Stimulated activated CD8-positive, alpha-beta memory T cell treated with anti-CD3 and anti-CD28 coated beads, Interleukin-12 subunit alpha, Interleukin-12 subunit beta, amount 100 ng/mL, for 24 hours (primary cell): ENCODE results near the gene BCL3.
"Not testable (repeated sequence)": the region's sequence is repeated elsewhere in the genome, so short reads cannot be mapped to it uniquely, and the experiment has no call there.

Experiments
- DNase-seq: peaks from one replicate; pipeline ENCODE4 v3.0.0-alpha.2; 2020; ENCODE audit errors: extremely low read depth

Gene BCL3

DNA sequence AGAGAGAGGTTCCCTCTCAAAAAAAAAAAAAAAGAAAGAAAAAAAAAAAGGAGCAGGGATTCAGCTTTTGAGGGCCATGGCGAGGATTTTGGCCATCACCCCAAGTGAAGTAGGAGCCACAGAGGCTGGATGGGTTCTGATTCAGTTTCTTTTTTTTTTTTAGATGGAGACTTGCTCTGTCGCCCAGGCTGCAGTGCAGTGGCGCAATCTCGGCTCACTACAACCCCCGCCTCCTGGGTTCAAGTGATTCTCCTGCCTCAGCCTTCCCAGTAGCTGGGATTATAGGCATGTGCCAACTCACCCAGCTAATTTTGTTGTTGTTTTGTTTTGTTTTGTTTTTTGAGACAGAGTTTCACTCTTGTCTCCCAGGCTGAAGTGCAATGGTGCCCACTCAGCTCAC lies 27.1 kb upstream of the BCL3 start:
- DNase-seq = not testable (repeated sequence)

DNA sequence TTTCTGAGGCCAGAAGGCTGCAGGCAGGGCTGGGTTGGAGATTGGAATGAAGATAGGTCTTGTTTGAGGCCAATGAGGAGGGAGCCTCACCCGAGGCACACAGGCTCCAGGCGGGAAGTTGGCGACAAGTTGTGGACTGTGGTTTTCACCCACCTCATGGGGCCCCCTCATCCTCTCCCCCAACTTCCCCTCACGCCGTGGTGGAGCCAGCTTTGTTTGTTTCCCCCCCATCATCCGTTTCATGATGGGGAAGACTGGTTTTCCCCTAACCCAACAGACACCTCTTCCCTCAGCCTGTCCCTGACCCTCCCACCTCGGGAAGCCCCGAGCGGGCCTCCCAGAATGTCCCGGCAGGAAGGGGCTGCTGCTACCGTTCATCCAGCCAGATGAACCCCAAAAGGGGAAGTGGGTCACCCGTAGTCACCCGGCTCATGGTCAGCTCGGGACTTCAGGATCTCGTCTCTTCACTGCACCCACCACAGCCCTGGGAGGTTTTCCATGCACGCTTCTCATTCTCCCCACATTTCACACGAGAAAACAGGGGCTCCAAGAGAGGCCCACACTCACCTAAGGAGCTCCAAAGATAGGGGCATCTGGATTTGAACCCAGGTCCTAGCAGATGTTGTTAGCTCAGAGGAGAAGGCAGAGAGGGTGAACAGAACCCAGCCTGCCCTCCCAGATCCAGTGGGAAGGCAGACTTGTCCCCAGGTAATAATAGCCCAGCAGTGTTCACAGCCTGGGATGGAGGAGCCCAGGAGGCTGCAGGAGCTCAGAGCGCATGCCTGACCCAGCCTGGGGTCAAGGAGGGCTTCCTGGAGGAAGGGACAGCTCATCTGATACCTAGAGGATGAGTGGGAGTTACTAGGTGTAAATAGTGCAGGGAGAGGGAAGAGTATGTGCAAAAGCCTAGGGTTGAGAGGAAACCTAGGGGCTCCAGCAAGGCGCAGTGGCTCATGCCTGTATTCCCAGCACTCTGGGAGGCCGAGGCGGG lies 26.1 kb upstream of the BCL3 start:
- DNase-seq = no peak

DNA sequence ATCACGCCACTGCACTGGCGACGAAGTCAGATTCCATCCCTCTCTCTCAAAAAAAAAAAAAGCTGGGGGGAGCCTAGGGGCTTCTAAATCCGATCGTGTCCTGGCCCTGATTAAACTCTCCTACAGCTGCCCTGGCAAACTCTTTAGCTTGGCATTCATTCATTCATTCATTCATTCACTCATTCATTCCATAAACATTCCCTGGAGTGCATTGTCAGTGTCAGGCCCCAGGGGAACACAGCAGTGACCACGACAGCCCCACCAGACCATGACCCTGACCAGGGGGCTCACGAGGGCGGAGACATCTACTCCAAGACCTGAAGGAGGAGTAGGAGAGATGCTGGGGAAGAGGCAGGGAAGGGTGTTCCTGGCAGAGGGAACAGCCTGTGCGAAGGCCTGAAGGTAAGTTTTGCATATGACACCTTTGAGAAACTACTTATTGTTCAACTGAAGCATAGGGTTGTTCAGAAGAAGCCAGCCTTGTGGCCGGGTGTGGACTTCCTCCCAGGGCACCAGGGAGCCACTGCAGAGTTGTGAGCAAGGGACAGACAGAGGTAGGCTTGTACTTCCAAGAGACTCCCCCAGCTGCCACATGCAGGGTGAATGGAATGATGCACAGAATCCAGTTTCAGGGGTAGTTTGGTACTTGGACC lies 25.1 kb upstream of the BCL3 start:
- no peak for DNase-seq

DNA sequence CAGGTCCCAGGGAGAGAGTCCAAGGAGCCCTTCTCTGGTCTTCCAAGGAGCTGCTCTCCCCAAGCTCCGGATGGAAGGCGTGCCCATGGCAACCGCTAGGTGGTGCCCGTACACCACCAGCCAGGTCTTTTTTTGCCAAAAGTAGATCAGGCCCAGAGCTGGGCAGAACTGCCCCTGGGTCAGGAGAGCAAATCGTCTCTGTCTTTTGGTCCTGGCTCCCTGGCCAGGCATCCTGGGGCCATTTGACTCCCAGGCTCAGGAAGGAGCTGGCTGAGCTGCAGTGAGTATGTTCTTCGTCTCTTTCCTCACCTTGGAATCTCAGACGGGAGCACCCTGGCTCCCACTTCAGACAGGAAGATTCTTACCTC lies 24.6 kb upstream of the BCL3 start:
- no peak for DNase-seq

DNA sequence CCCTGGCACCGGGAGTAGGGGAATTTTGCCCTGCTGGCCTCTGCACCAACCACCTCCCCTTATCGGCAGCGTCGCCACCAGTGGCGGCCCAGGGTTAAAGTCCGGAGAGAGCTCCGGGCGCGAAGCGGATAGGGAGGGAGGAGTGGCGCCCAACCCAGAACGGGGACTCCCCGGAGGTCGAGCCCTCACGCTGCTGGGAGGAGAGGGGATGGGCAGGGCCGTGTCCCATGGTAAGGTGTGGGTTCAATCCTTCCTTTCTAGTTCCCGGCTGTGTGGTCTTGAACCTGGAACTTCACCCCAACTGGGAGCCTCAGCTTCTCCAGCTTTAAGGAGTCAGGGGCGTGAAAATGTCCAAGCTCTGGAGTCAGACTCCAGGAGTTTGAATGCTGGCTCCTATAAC lies 23.3 kb upstream of the BCL3 start:
- no peak for DNase-seq

DNA sequence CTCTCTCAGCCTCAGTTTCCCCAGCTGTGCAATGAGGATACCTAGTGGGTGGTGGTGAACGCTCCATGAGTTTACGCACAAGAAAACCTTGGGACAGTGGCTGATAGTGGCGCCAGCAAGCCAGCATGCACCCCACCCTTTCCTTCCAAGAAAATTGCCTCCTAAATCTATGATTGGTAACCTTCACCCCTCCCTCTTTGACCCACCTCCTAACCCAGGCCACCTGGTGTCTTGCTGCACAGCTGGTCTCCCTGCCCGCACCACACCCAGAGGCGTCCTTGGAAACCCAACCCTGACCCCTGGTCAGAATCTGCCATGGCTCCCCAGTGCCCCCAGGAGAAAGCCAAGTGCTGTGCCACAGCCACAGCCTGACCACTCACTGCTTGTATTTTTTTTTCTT lies 22.8 kb upstream of the BCL3 start:
- DNase-seq = no peak

DNA sequence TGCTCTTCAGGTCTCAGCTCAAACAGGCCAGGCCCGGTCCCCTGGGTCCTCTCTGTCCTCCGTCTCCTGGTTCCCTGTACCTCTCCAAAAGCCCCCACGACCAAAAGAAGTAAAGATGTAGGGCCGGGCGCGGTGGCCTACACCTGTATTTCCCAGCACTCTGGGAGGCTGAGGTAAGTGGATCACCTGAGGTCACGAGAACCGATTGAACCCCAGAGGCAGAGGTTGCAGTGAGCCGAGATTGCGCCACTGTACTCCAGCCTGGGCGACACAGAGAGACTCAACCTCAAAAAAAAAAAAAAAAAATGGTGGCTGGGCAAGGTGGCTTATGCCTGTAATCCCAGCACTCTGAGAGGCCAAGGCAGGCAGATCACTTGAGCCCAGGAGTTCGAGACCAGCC lies 22.0 kb upstream of the BCL3 start:
- no peak for DNase-seq

DNA sequence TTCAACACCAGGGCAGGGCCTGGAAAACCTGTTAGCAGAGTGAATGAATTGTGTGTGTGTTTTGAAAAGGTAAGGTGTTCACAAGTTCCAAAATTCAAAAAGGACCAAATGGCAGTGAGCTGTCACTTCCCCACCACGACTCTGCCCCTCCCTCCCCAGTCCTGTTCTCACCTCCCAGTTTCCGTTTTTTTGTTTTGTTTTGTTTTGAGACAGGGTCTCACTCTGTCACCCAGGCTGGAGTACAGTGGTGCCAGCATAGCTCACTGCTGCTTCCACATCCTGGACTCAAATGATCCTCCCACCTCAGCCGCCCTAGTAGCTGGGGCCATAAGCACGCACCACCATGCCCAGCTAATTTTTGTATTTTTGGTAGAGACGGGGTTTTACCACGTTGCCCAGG lies 20.3 kb upstream of the BCL3 start:
- no peak for DNase-seq

DNA sequence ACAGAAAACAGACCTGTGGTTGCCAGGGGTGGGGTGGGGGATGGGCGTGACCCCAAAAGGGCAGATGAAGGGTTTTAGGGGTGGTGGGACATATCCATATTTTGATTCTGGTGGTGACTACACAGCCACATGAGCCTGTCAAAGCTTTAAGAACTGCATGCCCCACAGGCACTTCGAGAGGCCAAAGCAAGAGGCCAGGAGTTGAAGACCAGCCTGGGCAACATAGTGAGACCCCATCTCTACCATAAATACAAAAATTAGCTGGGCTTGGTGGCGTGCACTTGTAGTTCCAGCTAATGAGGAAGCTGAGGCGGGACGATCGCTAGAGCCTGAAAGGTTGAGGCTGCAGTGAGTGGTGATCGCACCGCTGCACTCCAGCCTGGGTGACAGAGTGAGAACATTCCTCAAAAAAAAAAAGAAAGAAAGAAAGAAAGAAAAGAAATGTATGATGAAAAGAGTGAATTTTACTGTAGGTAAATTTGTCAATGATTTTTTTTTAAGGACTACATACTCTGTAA lies 18.9 kb upstream of the BCL3 start:
- no peak for DNase-seq

DNA sequence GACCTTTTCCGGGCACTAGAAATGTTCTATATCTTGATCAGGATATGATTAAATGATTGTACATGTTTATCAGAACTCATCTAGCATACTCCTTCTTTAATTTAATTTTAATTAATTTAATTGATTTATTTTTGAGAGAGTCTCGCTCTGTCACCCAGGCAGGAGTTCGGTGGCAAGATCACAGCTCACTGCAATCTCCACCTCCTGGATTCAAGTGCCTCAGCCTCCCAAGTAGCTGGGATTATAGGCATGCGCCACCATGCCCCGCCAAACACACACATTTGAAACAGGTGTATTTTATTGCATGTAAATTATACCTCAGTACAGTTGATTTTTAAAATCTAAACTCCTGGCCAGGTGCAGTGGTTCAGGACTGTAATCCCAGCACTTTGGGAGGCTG lies 17.4 kb upstream of the BCL3 start:
- no peak for DNase-seq

DNA sequence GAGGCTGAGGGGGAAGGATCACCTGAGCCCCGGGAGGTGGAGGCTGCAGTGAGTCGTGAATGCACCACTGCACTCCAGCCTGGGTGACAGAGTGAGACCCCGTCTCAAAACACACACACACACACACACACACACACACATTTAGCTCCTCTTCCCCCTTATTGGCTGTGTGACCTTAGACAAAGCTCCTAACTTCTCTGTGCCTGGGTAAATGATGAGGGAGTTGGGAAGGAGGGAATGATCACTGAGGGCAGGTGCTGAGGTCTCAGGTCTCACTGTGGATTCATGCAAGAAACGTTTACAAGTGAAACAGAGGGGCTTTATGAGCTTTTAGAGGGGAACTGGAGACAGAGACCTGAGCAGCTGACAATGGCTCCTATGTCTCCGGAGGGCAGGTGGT lies 16.9 kb upstream of the BCL3 start:
- no peak for DNase-seq

DNA sequence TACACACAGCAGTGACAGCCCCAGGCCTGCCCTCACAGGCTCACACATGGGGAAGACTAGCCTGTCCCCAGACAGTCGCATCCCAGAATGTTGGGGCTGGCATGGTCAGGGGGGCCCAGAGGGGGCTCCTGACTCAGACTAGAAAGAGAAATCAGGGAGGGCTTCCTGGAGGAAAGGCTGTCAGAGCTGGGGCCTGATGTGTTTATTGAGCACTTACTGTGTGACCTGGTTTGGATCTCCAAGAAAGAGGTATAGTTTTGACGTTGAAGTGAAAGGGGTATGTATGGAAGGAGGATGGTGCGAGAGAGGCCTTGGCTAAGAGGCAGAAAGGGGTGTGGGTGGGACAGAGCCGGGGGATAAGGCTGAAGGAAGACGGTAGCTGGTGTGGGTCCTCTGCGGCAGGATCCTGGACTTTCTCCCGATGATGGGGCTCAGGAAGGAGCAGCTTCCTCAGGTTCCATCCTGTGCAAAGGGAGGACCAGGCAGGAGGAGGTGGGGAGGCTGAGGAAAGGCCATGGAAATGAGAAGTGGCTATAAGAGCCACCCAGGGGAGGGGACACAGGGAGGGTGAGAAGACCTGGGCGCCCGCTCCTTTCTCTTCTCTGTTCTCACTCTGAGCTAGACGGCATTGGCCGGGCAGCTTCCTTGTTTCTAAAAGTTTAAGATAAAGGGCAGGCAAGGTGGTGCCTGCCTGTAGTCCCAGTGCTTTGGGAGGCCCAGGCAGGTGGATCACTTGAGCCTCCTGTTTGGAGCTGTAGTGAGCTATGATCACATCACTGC lies 16.1 kb upstream of the BCL3 start:
- no peak for DNase-seq

DNA sequence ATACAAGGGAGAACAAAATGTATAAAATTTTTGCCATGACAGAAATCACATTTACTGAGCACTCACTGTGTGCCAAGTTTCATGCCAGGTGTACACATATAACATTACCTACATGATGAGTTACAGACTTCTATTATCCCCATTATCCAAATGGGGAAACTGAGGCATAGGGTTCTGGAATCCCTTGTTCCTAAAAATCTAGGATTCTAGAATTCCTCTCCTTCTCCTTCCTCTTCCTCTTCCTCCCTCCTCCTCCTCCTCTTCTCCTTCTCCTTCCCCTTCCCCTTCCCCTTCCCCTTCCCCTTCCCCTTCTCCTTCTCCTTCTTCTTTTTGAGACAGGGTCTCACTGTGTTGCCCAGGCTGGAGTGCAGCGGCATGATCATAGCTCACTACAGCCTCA lies 14.2 kb upstream of the BCL3 start:
- no peak for DNase-seq

DNA sequence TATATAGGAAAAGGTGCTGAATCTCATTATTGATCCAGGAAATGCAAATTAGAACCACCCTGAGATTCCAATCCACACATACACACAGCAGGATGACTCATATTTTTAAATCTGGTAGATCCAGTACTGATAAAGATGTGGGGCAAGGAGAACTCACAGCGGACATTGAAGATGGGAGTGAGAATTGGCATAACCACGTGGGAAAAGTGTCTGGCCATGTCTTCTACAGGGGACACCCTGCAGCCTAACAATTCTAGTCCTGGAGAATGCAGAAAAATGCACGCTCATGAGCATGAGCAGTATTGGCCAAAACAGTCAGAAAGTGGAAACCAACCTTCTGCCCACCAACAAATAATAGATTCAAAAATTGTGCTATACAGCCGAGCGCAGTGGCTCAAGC lies 13.5 kb upstream of the BCL3 start:
- DNase-seq = no peak

DNA sequence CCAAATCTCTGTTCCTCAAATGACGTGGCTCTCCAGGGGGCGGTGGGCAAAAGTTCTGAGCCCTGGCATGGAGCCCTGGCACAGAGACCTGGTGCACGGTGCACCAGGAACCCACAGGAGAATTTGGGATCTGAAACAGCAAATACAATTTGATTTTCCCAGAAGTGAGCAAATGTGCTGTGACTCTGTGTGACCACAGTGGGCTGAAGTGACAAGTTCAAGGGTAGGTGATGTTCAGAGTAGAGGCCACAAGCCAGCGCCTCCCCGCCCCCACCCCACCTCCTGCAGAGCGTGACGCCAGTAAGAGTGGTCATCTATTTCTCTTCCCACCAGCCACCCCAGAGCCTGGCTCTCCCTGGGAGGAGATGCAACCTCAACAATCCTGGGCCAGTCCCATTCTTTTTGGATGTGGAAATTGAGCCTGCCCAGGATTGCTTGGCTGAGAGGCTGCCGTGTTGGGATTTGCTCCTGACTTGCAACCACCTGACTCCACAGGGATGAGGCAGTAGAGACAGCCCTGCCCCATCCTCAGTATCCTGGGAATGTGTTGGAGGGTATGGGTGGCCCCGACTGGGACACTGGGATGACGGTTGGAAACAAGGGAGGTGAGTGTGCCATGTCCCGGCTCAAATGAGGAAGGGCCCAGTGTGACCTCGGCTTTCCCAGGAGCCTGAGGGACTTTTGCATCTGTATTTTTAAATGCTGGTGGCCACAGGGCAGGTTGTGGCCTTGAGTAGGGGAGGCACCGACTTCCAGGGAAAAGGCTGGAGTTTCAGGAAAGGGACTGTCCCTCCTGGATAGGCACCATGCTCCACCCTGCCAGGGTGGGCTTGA lies 11.1 kb upstream of the BCL3 start:
- no peak for DNase-seq

DNA sequence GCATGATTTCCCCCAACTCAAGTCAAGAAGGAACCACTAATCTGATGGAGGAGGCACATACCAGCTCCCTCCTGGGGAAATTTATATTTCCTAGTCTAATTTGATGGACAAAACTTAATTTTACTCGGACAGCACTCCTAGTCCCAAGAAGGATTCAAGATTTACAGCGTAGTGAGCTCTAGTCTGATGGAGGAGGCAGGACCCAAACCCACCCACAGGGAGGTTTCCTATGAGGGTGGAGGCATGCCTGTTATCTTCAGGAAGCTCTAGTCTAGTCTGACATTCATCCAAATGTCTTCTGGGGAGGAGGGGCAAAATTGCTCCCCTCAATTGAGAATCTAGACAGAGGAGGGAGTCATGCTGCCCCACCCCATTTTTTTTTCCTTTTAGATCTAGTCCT lies 10.4 kb upstream of the BCL3 start:
- no peak for DNase-seq

DNA sequence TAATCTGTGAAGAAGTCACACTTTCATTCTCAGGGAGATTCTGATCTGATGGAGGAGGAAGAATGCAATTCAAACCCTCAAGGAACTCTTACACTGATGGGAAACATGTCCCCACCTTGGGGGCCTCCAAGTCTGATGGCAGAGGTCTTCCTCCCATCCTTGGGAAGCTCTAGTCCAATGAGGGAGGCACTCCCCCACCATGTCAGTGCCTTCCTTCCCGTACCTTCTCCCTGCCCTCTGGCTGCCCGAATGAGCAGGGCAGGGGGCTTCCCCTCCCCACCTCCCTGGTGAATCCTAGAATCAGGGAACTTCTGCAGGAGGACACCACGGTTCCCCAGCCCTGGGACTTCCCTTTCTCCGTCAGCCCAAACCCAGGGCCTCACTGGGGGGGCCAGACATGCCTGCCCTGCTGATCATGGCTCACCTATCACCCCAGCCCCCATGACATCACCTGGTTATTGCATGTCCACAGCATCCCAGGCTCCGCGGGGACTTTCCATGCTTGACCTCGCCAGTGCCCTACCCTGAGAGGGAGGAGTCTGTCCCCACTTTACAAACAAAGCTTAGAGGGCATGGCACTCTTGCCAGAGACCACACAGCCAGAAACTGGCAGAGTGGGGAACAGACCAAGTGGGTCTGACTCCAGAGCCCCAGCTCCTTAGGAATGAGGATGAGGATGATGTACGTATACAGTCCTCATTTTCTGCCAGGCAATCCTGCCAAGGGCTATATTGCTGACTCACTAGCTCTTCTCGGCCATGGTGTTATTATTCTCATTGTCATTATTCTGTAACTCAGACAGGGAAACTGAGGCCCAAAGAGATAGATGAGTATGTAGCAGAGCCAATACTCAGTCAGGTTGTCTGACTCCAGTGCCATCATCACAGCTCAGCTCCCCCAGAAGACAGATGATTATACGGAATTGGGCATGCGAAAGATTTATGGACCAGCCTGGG lies 9.6 kb upstream of the BCL3 start:
- DNase-seq = no peak

DNA sequence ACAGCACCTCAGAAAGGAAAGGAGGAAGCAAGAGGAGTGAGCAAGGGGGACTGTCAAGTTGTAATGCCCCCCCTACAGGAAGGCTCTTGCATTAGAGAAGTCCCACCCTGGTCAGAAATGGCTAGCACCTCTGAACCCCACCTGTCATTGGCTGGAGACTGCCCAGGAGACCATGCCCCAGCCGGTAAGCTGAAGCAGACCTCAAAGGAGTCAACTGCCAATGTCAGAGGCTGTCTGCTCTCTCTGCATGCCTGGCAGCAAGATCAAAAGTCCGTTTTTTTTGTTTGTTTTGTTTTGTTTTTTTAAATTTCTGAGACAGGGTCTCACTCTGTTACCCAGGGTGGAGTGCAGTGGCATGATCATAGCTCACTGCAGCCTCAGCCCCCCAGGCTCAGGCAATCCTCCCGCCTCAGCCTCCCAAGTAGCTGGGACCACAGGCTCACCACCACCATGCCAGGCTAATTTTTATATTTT lies 8.1 kb upstream of the BCL3 start:
- no peak for DNase-seq

DNA sequence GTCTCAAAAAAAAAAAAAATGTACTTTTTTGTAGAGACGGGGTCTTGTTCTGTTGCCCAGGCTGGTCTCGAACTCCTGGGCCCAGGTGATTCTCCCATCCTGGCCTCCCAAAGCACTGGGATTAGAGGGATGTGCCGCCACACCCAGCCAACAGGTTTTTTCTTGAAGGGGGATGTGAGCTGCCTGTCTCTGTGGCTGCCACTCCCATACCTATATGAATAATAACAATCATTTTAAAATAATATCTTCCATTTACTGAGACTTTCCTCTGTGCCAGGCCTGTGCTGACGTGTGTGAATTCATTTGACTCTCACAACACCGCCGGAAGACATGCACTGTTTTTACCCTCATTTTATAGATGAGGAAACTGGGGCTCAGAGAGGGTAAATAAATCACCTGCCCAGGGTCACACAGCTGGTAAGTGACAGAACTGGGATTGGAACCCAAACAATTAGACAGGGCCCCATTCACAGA lies 7.2 kb upstream of the BCL3 start:
- no peak for DNase-seq

DNA sequence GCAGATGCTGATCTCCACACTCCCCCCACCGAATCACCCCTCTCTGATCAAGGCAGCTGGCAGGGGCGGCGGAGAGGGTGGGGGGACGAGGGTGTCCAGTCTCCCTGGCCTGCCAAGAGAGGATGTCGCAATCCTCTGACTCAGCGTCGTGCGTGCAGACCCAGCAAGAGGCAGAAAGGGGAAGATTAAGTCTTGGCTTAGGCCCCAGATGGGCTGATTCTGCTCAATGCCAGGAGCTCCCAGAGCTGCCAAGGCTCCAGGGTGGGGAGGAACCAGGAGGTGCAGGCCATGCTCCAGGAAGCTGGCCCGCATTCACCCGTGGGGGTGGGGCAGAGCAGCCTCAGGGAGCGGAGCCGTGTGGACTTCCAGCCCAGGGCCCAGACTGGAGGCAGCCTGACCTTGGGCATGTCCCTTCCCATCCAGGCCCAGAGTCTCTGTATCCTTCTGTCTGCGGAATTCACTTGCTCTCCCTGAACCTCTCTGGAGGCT lies 6.6 kb upstream of the BCL3 start:
- no peak for DNase-seq
